ENCODE measurements around the gene PRODH.
"Not testable (repeated sequence)": the region's sequence is repeated elsewhere in the genome, so short reads cannot be mapped to it uniquely, and the experiment has no call there.

- not testable (repeated sequence) for TF ChIP-seq POLR2A, CTCF (IDR thresholded peaks at IDR 0.05)
Observed at GRCh38 chr22:18959266-18959665, 23.2 kb upstream of the PRODH start.

Data from uterus (tissue), 2 donors.